ENCODE results near the gene HTD2. TPM values are rescaled to one million over a fixed set of nuclear protein-coding genes. Genes with fewer than 3 reads are reported as not detected.

Gene HTD2
- total RNA-seq, 1 experiment from 2014 or later = 7.4 TPM

DNA sequence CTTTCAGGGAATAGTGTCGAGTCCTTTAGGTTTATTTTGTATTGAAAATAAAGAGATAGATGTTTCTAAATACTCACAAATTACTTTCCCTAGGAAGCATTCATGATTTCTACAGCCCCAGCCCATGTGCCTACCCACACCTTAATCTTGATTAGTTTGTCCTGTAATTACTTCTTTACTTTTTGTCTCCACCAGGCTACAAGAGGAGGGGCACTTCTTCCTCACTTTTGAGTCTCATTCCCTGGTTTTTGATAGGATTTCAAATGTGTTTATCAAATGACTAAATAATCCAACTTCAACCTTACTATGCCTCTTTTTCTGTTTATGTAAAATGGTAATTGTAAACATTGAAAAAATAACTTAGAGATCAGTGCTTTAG, 28.2 kb downstream of the HTD2 start:
- Histone ChIP-seq H3K79me2 (ENCODE audit: low read depth) (0 out of 2 replicates have a peak, but pooled peaks cover 4% of the 10 kb centered on the region), H2AFZ (no peak overlapping the region), H3K36me3 (ENCODE audit: low read depth) (no peaks in the 10 kb centered on the region), H3K27ac (peak overlapping the region; percentile 96; the same call in 1 of the 2 replicates), H3K9me3 (ENCODE audit: insufficient read depth, low read depth) (no peaks in the 10 kb centered on the region), H3K27me3 (ENCODE audit: insufficient read depth, low read depth) (no peaks in the 10 kb centered on the region), H3K9me2 (ENCODE audit: insufficient read depth) (no peaks in the 10 kb centered on the region; the same call in 1 of the 2 replicates), H4K20me1 (ENCODE audit: insufficient read depth) (no peaks in the 10 kb centered on the region), H3K4me3 (peak overlapping the region; percentile 72; the same call in 1 of the 2 replicates), H3K4me1 (replicated peaks; ENCODE audit: insufficient read depth) (peaks cover 30% of the 10 kb centered on the region), H3F3A (ENCODE audit: insufficient read depth, low read depth) (peaks cover 19% of the 10 kb centered on the region; the same call in 1 of the 2 replicates), H3K4me2 (peak overlapping the region; percentile 92)
- intact Hi-C loops (cut with micrococcal nuclease; ENCODE audit: unreplicated experiment) = loop anchor here (5.0 kb wide), 1 partner anchor 48 kb away; no protein-coding TSS in a partner anchor
- DNase-seq = no peak
- CTCF ChIA-PET = interaction anchor here (0.8 to 0.9 kb wide), 2 partner anchors 27 to 178 kb away, joined by 3 to 4 read pairs; no protein-coding TSS in a partner anchor
- POLR2A ChIA-PET (ENCODE audit: unreplicated experiment) = no interaction called here
- no TSS peak for BruUV-seq (replicated peaks)
- TF ChIP-seq, protein P1, sequence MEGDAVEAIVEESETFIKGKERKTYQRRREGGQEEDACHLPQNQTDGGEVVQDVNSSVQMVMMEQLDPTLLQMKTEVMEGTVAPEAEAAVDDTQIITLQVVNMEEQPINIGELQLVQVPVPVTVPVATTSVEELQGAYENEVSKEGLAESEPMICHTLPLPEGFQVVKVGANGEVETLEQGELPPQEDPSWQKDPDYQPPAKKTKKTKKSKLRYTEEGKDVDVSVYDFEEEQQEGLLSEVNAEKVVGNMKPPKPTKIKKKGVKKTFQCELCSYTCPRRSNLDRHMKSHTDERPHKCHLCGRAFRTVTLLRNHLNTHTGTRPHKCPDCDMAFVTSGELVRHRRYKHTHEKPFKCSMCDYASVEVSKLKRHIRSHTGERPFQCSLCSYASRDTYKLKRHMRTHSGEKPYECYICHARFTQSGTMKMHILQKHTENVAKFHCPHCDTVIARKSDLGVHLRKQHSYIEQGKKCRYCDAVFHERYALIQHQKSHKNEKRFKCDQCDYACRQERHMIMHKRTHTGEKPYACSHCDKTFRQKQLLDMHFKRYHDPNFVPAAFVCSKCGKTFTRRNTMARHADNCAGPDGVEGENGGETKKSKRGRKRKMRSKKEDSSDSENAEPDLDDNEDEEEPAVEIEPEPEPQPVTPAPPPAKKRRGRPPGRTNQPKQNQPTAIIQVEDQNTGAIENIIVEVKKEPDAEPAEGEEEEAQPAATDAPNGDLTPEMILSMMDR (conservative IDR thresholded peaks at IDR 0.05) = no peak
- TF ChIP-seq EZH2 (IDR thresholded peaks at IDR 0.05; ENCODE audit: low read depth) = no peak

DNA sequence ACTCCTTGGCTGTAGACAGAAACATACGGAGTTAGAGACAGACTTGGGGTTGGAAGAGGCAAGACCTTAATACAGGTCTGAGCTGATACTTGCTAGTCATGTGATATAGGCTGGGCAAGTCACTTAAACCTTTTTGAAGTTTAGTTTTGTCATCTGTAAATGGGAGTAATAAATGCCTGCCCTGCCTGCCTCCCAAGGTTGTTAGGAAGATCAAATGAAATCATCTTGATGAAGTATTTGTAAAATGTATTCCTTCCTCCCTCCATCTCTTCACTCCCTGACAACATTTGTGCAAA, 29.3 kb downstream of the HTD2 start:
- peak overlapping the region; percentile 92 for H3K4me2 ChIP-seq
- H3K4me1 ChIP-seq (replicated peaks; ENCODE audit: insufficient read depth) = peaks cover 30% of the 10 kb centered on the region
- no peak for DNase-seq
- H3K27ac ChIP-seq = peak overlapping the region; percentile 96
- no peaks in the 10 kb centered on the region for H3K27me3 ChIP-seq (ENCODE audit: insufficient read depth, low read depth)
- H3F3A ChIP-seq (ENCODE audit: insufficient read depth, low read depth) = peaks cover 19% of the 10 kb centered on the region; the same call in 1 of the 2 replicates
- peak overlapping the region; percentile 62 for H2AFZ ChIP-seq
- H3K36me3 ChIP-seq (ENCODE audit: low read depth) = no peaks in the 10 kb centered on the region
- CTCF ChIA-PET = no interaction called here
- no TSS peak for BruUV-seq (replicated peaks)
- intact Hi-C loops (cut with micrococcal nuclease; ENCODE audit: unreplicated experiment) = no loop called here
- POLR2A ChIA-PET (ENCODE audit: unreplicated experiment) = interaction anchor here (0.6 to 0.7 kb wide), 2 partner anchors 157 to 372 kb away, joined by 4 read pairs; no protein-coding TSS in a partner anchor
- H3K4me3 ChIP-seq = peak overlapping the region; percentile 22; the same call in 1 of the 2 replicates
- TF ChIP-seq, protein P1 (conservative IDR thresholded peaks at IDR 0.05) = no peak
- no peak for TF ChIP-seq EZH2 (IDR thresholded peaks at IDR 0.05; ENCODE audit: low read depth)
- H3K9me2 ChIP-seq (ENCODE audit: insufficient read depth) = no peaks in the 10 kb centered on the region; the same call in 1 of the 2 replicates
- H3K9me3 ChIP-seq (ENCODE audit: insufficient read depth, low read depth) = no peaks in the 10 kb centered on the region
- 0 out of 2 replicates have a peak, but pooled peaks cover 4% of the 10 kb centered on the region for H3K79me2 ChIP-seq (ENCODE audit: low read depth)
- H4K20me1 ChIP-seq (ENCODE audit: insufficient read depth) = no peaks in the 10 kb centered on the region

DNA sequence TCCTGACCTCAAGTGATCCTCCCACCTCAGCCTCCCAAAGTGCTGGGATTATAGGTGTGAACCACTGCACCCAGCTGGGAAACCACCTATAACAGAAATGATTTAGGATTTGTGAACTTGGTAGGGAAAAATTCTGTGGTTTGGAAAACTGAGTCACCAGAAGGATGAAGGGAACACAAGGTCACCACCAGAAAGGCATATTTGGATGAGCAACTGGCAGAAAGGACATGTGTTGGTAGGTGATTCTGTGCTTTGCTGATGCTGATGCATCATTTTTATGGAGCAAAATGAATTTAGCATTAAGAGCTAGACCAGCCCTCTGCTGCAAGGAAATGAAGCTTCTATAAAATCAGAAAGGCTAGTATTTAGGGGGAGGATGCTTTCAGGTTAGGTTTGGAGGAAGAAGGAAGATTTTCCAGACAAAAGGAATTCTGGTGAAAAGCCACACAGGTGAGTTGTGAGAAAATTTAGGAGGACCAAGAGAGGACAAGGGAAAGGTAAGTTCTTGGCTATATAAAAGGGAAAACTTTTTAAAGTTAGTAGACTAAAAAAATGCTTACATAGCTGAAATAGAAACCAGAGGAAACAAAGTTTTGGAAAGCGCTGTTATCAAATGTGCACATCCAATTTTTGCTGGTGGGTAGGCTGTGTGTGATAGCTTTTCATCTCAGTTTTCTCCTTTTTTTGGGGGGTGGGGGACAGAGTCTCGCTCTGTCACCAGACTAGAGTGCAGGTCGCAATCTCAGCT, 30.0 kb downstream of the HTD2 start:
- H4K20me1 ChIP-seq (ENCODE audit: insufficient read depth) = no peaks in the 10 kb centered on the region
- H3K4me2 ChIP-seq = 0 out of 2 replicates have a peak overlapping the region, but pooled peaks have one; percentile 7
- no TSS peak for BruUV-seq (replicated peaks)
- H3K4me3 ChIP-seq = no peak overlapping the region
- 0 out of 2 replicates have a peak overlapping the region, but pooled peaks have one; percentile 34 for H3K27ac ChIP-seq
- no peaks in the 10 kb centered on the region for H3K9me3 ChIP-seq (ENCODE audit: insufficient read depth, low read depth)
- intact Hi-C loops (cut with micrococcal nuclease; ENCODE audit: unreplicated experiment) = no loop called here
- H3K4me1 ChIP-seq (replicated peaks; ENCODE audit: insufficient read depth) = peaks cover 30% of the 10 kb centered on the region
- H2AFZ ChIP-seq = no peak overlapping the region
- no peaks in the 10 kb centered on the region; the same call in 1 of the 2 replicates for H3K9me2 ChIP-seq (ENCODE audit: insufficient read depth)
- no peak for TF ChIP-seq EZH2 (IDR thresholded peaks at IDR 0.05; ENCODE audit: low read depth)
- TF ChIP-seq, protein P1 (conservative IDR thresholded peaks at IDR 0.05) = no peak
- 0 out of 2 replicates have a peak, but pooled peaks cover 4% of the 10 kb centered on the region for H3K79me2 ChIP-seq (ENCODE audit: low read depth)
- H3F3A ChIP-seq (ENCODE audit: insufficient read depth, low read depth) = peaks cover 19% of the 10 kb centered on the region; the same call in 1 of the 2 replicates
- H3K27me3 ChIP-seq (ENCODE audit: insufficient read depth, low read depth) = no peaks in the 10 kb centered on the region
- no peaks in the 10 kb centered on the region for H3K36me3 ChIP-seq (ENCODE audit: low read depth)
- no peak for DNase-seq
- ChIA-PET CTCF (interaction anchor here (0.6 kb wide), 1 partner anchor 162 kb away, joined by 4 read pairs; no protein-coding TSS in a partner anchor), POLR2A (ENCODE audit: unreplicated experiment) (no interaction called here)

Measured in PC-9 (cell line).